Stomach (tissue), 4 donors: ENCODE data around the gene SYT2.
"Not testable (repeated sequence)": the region's sequence is repeated elsewhere in the genome, so short reads cannot be mapped to it uniquely, and the experiment has no call there.

Experiments used
- POLR2A ChIP-seq, 4 donors: fragments of 450-650 bp; IDR thresholded peaks; one replicate each; pipeline ENCODE4 v1.6.1; 2016; ENCODE audit warnings: antibody characterized with exemption in 4 of 4, control low read depth in 2 of 4, mild to moderate bottlenecking in 1 of 4, moderate library complexity in 1 of 4
- POLR2AphosphoS5 ChIP-seq, 3 donors: sonication (generic); formaldehyde crosslinking; IDR thresholded peaks; one replicate each; pipeline ENCODE4 v1.6.1; 2016; ENCODE audit warnings: antibody characterized with exemption in 3 of 3
- TF ChIP-seq, protein P1 (sequence below), 7 experiments: fragments of 450-650 bp in 4 of 7; fragments of 200-600 bp in 3 of 7; sonication (generic) in 3 of 7; IDR thresholded peaks; one replicate each; pipeline ENCODE4 v1.5.1; 2016 to 2019; ENCODE audit warnings: antibody characterized with exemption in 7 of 7, control low read depth in 2 of 7, mild to moderate bottlenecking in 1 of 7

DNA sequence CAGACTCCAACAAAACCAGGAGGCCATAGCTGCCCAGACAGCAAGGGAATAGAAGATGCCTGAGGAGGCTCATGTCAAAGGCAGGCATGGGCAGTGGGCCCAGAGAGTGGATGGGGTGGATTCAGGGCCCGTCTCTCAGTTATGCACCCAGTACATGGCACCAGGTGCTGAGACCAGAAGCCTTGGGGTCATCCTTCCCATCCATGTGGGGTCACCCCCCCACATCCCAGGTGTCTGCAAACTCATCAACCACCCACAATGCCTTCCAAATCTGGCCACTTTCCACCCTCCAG is 95.1 kb downstream of the SYT2 start:
- TF ChIP-seq POLR2A, POLR2AphosphoS5 (IDR thresholded peaks at IDR 0.05): not testable (repeated sequence)
- TF ChIP-seq, protein P1, sequence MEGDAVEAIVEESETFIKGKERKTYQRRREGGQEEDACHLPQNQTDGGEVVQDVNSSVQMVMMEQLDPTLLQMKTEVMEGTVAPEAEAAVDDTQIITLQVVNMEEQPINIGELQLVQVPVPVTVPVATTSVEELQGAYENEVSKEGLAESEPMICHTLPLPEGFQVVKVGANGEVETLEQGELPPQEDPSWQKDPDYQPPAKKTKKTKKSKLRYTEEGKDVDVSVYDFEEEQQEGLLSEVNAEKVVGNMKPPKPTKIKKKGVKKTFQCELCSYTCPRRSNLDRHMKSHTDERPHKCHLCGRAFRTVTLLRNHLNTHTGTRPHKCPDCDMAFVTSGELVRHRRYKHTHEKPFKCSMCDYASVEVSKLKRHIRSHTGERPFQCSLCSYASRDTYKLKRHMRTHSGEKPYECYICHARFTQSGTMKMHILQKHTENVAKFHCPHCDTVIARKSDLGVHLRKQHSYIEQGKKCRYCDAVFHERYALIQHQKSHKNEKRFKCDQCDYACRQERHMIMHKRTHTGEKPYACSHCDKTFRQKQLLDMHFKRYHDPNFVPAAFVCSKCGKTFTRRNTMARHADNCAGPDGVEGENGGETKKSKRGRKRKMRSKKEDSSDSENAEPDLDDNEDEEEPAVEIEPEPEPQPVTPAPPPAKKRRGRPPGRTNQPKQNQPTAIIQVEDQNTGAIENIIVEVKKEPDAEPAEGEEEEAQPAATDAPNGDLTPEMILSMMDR (IDR thresholded peaks at IDR 0.05) = not testable (repeated sequence)
